Measurements from ENCODE around the gene RAB6D.
"Not testable (repeated sequence)": the region's sequence is repeated elsewhere in the genome, so short reads cannot be mapped to it uniquely, and the experiment has no call there.

RAB6D gene

GRCh38 chr2:131347035-131347434 is 16.9 kb downstream of the RAB6D start:
- not testable (repeated sequence) for H3K4me1 ChIP-seq (ENCODE audit: insufficient read depth, low read length); H3K27me3 ChIP-seq (ENCODE audit: insufficient read depth, low read length); H3K36me3 ChIP-seq (ENCODE audit: insufficient read depth, low read length); H3K9me3 ChIP-seq (ENCODE audit: low read length); H2AFZ ChIP-seq (ENCODE audit: low read depth, low read length); H3K4me3 ChIP-seq (ENCODE audit: low read length)

GRCh38 chr2:131339307-131339706 is 24.7 kb downstream of the RAB6D start:
- H2AFZ ChIP-seq (ENCODE audit: low read depth, low read length); H3K27me3 ChIP-seq (ENCODE audit: insufficient read depth, low read length); H3K36me3 ChIP-seq (ENCODE audit: insufficient read depth, low read length); H3K4me3 ChIP-seq (ENCODE audit: low read length); H3K4me1 ChIP-seq (ENCODE audit: insufficient read depth, low read length); H3K9me3 ChIP-seq (ENCODE audit: low read length): not testable (repeated sequence)

DNA sequence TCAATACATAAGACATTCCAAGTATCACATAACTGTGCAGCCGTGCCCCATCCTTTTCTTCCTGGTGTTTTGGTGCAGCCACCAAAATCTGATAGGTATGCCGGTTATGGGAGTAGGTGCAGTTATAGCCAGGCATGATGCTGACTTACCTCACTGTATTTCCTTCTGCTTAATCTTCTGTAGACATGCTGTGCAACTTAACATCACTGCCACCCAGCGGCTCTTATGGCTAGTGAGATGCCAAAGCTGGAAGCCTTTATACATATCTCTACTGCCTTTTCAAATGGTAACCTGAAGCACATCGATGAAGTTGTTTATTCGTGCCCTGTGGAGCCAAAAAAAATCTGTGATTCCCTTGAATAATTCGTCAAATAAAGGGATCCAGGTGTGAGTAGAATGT is 28.6 kb downstream of the RAB6D start:
- H3K4me1 ChIP-seq (ENCODE audit: insufficient read depth, low read length); H3K9me3 ChIP-seq (ENCODE audit: low read length); H3K4me3 ChIP-seq (ENCODE audit: low read length); H3K27me3 ChIP-seq (ENCODE audit: insufficient read depth, low read length); H3K36me3 ChIP-seq (ENCODE audit: insufficient read depth, low read length); H2AFZ ChIP-seq (ENCODE audit: low read depth, low read length): not testable (repeated sequence)

DNA sequence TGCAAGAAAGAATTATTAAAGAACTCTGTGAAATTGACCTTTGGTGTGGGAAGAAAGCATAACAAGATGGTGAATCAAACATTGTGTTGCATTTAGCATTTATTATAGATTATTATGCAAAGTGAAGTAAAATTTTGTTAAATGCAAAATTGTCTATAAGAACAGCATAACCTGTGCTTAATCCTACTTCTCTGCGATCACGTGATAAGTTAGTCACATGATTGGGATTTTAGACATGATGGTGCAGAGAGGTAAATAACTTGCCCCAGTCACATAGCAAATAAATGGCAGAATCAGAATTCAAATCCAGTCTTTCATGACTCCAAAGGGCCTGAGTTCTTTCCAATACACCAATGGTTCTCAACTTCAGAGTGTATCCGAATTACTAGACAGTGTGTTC is 31.3 kb downstream of the RAB6D start:
- H3K9me3 ChIP-seq (ENCODE audit: low read length); H3K36me3 ChIP-seq (ENCODE audit: insufficient read depth, low read length); H3K4me1 ChIP-seq (ENCODE audit: insufficient read depth, low read length); H2AFZ ChIP-seq (ENCODE audit: low read depth, low read length); H3K4me3 ChIP-seq (ENCODE audit: low read length): not testable (repeated sequence)
- peaks cover 11% of the 10 kb centered on the region for H3K27me3 ChIP-seq (ENCODE audit: insufficient read depth, low read length)

DNA sequence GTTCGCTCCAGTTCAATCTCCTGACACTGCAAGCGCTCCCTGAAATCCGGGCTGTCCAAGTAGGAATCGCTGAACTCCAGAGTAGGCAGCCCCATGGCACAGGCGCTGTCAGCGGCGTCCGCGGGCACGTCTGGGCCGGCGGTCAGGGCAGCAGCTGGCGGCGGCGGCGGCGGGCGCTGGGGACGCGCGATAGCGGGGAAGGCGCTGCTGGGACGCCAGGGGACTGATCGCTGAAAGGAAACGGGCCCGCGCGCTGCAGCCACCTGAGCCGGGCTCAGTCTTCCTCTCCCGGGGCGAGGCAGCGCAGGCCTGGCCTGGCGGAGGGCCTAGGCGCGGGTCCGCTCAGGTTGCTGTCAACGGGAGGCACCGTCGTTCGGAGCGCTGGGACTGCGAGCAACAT is 33.0 kb downstream of the RAB6D start:
- H3K36me3 ChIP-seq (ENCODE audit: insufficient read depth, low read length); H3K4me1 ChIP-seq (ENCODE audit: insufficient read depth, low read length); H3K9me3 ChIP-seq (ENCODE audit: low read length); H3K4me3 ChIP-seq (ENCODE audit: low read length); H2AFZ ChIP-seq (ENCODE audit: low read depth, low read length): not testable (repeated sequence)
- H3K27me3 ChIP-seq (ENCODE audit: insufficient read depth, low read length): peaks cover 11% of the 10 kb centered on the region

DNA sequence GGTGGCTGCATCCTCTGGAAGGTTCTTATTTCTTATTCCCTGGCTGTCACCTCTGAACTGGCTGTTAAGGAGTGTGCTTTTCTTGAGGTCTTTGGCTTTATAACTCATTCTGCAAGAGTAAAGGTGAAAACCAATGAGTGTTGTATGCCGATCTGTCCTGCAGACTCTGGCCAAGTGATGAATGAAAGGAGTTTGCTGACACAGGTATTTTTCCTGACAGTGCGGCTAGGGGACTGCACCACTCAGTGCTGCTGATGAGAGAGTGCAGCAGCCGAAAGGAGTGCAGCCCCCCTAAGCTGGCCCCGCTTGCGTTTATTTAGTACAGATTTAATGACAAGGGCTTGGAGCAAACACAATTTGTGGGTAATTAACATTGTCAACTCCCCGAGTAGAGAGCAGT is 41.8 kb downstream of the RAB6D start:
- H3K9me3 ChIP-seq (ENCODE audit: low read length): peaks cover 5% of the 10 kb centered on the region
- no peaks in the 10 kb centered on the region for H3K4me1 ChIP-seq (ENCODE audit: insufficient read depth, low read length)
- H3K27me3 ChIP-seq (ENCODE audit: insufficient read depth, low read length): no peaks in the 10 kb centered on the region
- no peaks in the 10 kb centered on the region for H3K36me3 ChIP-seq (ENCODE audit: insufficient read depth, low read length)
- no peak overlapping the region for H3K4me3 ChIP-seq (ENCODE audit: low read length)
- no peak overlapping the region for H2AFZ ChIP-seq (ENCODE audit: low read depth, low read length)

DNA sequence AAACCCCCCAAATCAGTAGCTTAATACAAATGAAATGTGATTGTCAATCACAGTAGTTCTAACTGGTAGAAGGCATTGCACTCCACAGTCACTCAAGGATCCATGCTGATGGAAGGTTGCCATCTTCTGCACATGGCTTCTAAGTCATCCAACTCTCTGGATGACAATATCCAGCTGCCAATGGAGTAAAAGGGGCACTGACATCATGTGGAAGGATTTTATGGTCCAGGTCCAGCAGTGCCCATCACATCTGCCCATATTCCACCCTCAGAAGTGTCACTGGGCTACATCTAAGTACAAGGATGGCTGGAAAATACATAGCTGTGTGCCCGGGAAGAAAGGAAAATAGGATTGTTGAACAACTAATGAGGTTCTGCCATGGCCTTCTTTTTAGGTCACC is 42.6 kb downstream of the RAB6D start:
- H3K27me3 ChIP-seq (ENCODE audit: insufficient read depth, low read length); H2AFZ ChIP-seq (ENCODE audit: low read depth, low read length); H3K4me3 ChIP-seq (ENCODE audit: low read length); H3K9me3 ChIP-seq (ENCODE audit: low read length); H3K4me1 ChIP-seq (ENCODE audit: insufficient read depth, low read length); H3K36me3 ChIP-seq (ENCODE audit: insufficient read depth, low read length): not testable (repeated sequence)

DNA sequence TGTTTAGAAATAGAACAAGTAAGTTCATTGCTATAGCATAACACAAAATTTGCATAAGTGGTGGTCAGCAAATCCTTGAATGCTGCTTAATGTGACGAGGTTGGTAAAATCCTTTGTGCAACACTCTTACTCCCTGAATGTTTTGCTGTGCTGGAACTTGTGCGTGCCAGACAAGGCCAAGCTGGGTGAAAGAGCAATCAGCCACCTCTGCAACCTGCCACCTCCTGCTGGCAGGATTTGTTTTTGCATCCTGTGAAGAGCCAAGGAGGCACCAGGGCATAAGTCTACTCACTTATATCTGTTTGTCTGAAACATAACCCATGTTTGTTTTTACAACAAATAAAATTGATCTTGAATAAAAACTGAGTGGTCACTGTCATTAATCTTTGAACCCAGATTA is 53.0 kb downstream of the RAB6D start:
- H3K4me1 ChIP-seq (ENCODE audit: insufficient read depth, low read length); H3K9me3 ChIP-seq (ENCODE audit: low read length); H3K4me3 ChIP-seq (ENCODE audit: low read length); H2AFZ ChIP-seq (ENCODE audit: low read depth, low read length); H3K27me3 ChIP-seq (ENCODE audit: insufficient read depth, low read length); H3K36me3 ChIP-seq (ENCODE audit: insufficient read depth, low read length): not testable (repeated sequence)

Measured in neuron (in vitro differentiated cells).